ENCODE results near the gene MYO3B.
"Not testable (repeated sequence)": the region's sequence is repeated elsewhere in the genome, so short reads cannot be mapped to it uniquely, and the experiment has no call there.

MYO3B gene

DNA sequence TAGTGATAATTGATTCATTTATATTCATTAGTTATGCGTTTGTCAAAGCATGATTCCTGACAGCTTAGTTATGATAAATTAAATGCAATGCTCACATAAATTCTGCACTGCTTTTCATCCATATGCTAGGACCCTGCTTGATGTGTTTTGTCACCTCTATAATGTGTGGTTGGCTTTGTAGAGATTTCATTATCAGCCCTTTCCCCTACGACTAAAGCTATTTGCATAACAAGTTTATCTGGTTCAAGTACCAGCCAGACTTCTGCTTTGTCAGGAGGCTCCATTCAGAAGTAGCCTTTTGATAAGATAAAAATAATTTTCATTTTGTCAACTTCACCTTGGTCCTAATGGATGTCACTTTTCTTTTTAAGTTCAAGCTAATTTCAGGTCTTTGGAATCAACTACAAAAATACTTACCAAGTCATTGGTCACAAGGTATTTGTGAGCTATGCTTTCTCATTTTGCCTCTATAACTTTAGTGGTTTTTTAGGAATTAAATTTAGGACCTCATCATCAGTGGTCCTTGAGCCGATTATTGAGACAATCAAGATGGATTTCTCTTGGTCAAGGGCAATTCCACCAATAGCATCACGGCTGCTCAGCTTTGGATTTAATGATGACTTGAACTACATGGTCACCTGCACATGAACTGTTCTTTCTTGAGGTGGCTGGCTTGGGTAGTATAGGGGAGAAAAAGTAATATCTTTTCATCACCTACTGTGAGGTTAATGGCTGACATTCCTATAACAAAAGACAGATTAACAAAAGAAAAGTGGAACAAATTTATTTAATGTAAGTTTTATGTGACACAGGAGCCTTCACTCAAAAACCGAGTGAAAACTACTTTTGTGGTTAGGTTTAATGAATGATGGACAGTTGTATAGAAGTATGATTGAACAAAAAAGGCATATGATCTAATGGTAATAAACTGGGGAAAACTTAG, 162.1 kb downstream of the MYO3B start:
- TF ChIP-seq ZFX (IDR thresholded peaks at IDR 0.05), result no peak
- TF ChIP-seq, protein P1, sequence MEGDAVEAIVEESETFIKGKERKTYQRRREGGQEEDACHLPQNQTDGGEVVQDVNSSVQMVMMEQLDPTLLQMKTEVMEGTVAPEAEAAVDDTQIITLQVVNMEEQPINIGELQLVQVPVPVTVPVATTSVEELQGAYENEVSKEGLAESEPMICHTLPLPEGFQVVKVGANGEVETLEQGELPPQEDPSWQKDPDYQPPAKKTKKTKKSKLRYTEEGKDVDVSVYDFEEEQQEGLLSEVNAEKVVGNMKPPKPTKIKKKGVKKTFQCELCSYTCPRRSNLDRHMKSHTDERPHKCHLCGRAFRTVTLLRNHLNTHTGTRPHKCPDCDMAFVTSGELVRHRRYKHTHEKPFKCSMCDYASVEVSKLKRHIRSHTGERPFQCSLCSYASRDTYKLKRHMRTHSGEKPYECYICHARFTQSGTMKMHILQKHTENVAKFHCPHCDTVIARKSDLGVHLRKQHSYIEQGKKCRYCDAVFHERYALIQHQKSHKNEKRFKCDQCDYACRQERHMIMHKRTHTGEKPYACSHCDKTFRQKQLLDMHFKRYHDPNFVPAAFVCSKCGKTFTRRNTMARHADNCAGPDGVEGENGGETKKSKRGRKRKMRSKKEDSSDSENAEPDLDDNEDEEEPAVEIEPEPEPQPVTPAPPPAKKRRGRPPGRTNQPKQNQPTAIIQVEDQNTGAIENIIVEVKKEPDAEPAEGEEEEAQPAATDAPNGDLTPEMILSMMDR (conservative IDR thresholded peaks at IDR 0.05), result no peak

DNA sequence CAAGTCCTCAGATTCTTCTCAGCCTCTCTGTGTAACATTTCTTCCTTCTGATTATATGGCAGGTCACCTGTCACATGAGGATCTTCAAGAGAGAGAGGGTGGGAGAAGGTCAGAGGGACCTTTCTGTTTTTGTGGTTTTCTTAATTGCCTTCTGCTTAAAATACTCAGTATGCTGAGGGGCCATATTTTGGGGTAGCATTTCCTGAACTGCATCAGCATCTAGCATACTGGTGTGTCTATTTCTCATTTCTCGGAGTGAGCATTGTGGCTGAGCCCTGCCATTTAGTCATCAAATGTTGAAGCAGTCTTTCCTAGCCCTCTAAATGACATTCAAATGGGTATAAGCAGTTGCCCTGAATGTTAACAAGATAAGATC, 162.7 kb downstream of the MYO3B start:
- no peak overlapping the region for H3K27ac ChIP-seq
- TF ChIP-seq ZFX (IDR thresholded peaks at IDR 0.05), result no peak
- TF ChIP-seq, protein P1 (conservative IDR thresholded peaks at IDR 0.05), result no peak

More for the DNA sequence above, 162.1 kb downstream of the MYO3B start:
- H3K27ac ChIP-seq, result no peak overlapping the region

DNA sequence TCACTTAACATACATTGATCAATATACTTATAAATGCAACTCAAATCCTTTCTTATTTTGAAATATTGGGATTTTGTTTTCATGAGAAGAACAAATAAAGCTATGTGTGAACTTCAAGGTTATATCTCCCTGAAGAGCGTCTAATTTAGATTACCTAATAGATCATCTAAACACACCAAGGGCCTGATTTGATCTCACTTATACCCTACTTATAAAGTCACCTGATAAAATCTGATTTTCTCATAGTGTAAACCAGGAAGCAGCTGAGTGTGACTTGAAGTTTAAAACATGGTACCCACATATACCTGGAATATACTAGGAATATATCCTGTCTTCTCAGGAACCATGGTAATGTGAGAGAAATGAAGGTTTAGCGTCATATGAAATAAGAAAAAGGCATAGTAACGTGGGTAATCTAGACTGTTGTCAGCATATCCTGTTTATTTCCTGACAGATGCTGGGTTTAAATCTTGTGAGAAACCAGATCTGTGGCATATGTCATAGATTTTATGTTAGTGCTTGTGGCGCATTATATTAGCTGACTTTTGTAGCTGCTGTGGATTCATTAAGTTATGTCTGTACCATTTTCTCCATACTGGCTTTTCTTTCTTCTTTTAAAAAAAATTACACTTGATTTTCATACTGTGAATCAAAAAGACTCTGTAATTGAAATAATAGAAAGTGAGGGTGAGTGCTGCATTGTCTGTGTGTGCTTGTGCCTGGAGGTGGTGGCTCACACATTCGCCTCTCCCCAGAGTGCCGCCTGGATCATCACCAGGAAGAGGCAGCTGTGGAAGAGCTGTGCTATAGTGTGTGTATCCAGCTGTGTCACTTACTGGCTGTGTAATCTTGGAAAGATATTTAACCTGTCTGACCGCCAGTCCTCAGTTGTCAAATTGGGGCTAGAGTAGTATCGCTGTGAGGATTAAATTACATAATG, 164.0 kb downstream of the MYO3B start:
- H3K27ac ChIP-seq, result no peak overlapping the region
- TF ChIP-seq, protein P1 (conservative IDR thresholded peaks at IDR 0.05), result no peak
- TF ChIP-seq ZFX (IDR thresholded peaks at IDR 0.05), result no peak

DNA sequence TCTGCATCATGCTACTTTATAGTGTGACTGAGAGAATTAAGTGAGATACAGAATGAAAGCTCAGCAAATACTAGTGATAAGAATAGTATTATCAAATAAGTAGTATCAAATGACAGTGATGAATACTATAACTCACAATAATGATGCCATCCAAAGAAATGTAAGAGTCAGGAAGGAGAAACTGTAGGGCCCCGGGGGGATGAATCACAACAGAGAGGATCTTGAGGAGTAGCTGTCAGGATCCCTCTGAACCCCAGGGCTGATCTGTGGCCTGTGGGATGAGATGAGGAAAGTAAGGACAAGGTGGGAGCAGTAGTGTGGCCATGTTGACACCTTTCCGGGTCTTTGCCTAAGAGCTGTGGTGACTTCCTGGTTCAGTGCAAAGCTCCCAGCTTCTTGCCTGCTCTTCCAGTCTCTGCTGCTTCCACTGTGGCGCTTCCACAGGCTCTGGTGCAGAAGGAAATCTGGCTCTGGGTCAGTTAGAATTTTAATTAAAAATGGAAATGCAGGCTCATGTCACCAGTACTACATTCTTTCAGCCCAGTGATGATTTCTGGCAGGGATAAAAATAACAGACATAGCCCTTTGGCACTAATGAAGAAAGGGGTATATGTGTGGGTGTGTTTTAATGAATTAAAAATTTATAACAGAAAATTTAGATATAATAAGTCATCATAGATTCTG, 166.9 kb downstream of the MYO3B start:
- TF ChIP-seq, protein P1 (conservative IDR thresholded peaks at IDR 0.05), result no peak
- no peak for TF ChIP-seq ZFX (IDR thresholded peaks at IDR 0.05)
- no peak overlapping the region for H3K27ac ChIP-seq

DNA sequence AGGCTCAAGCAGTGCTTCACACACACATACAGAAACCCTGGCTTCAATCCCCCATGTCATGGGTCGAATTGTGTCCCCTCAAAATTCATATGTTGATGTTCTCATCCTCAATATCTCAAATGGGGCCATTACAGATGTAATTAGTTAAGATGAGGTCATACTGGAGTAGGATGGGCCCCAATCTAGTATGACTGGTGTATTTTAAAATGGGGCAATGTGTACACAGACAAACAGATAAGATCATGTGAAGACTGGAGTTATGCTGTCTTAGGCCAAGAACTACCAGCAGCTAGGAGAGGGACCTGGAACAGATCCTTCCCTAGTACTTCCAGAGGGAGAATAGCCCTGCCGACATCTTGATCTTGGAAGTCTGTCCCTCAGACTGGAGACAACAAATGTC, 167.7 kb downstream of the MYO3B start:
- H3K27ac ChIP-seq, result no peak overlapping the region
- TF ChIP-seq ZFX (IDR thresholded peaks at IDR 0.05), result no peak
- TF ChIP-seq, protein P1 (conservative IDR thresholded peaks at IDR 0.05), result no peak

DNA sequence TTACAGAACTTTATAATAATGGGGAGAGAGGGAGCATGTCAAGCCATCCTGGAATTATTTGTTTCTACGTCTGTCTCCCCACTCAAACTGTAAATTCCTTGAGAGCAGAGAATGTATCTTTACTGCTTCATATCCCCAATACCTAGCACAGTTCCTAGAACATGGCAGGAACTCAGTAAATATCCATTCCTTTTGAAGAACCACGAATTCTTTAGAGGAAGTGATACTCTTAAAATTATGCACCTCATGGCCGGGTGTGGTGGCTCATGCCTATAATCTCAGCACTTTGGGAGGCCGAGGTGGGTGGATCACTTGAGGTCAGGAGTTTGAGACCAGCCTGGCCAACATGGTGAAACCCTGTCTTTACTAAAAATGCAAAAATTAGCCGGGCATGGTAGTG, 171.3 kb downstream of the MYO3B start:
- not testable (repeated sequence) for H3K27ac ChIP-seq
